Stimulated activated CD8-positive, alpha-beta memory T cell treated with anti-CD3 and anti-CD28 coated beads, Interleukin-15, amount 100 ng/mL, for 24 hours (primary cell): ENCODE data around the gene RAB11A.
"Not testable (repeated sequence)": the region's sequence is repeated elsewhere in the genome, so short reads cannot be mapped to it uniquely, and the experiment has no call there.

Source experiments
- DNase-seq: peaks from one replicate; pipeline ENCODE4 v3.0.0-alpha.2; 2020; ENCODE audit warnings: low read depth

RAB11A gene

GRCh38 chr15:65845826-65846519 lies 23.3 kb upstream of the RAB11A start:
- DNase-seq = no peak

- DNase-seq = no peak
These were observed 21.3 kb upstream of the RAB11A start for GRCh38 chr15:65847989-65848388.

- DNase-seq = no peak
These were observed 17.3 kb upstream of the RAB11A start for GRCh38 chr15:65851981-65852380.

- DNase-seq = peak; percentile 43
These were observed 12.4 kb upstream of the RAB11A start for GRCh38 chr15:65856821-65857455.

GRCh38 chr15:65857718-65858402 lies 11.4 kb upstream of the RAB11A start:
- no peak for DNase-seq

- no peak for DNase-seq
These were observed 6.6 kb upstream of the RAB11A start for GRCh38 chr15:65862682-65863081.

GRCh38 chr15:65863106-65863505 lies 6.2 kb upstream of the RAB11A start:
- DNase-seq = no peak

GRCh38 chr15:65867244-65867643 lies 2.0 kb upstream of the RAB11A start:
- no peak for DNase-seq

- DNase-seq = not testable (repeated sequence)
These were observed 1.4 kb upstream of the RAB11A start for GRCh38 chr15:65867933-65868332.

GRCh38 chr15:65868546-65869125 lies 655 bp upstream of the RAB11A start:
- DNase-seq = no peak

- DNase-seq = no peak
These were observed 922 bp downstream of the RAB11A start for GRCh38 chr15:65869954-65870871.

- no peak for DNase-seq
These were observed 1.7 kb downstream of the RAB11A start for GRCh38 chr15:65870889-65871533.

GRCh38 chr15:65871886-65872285 lies 2.6 kb downstream of the RAB11A start:
- DNase-seq = not testable (repeated sequence)

GRCh38 chr15:65872596-65872995 lies 3.3 kb downstream of the RAB11A start:
- DNase-seq = not testable (repeated sequence)

GRCh38 chr15:65873256-65873655 lies 4.0 kb downstream of the RAB11A start:
- DNase-seq = no peak

GRCh38 chr15:65875458-65875857 lies 6.2 kb downstream of the RAB11A start:
- DNase-seq = no peak

GRCh38 chr15:65877749-65878148 lies 8.5 kb downstream of the RAB11A start:
- no peak for DNase-seq

- DNase-seq = no peak
These were observed 12.6 kb downstream of the RAB11A start for GRCh38 chr15:65881766-65882434.

- no peak for DNase-seq
These were observed 14.3 kb downstream of the RAB11A start for GRCh38 chr15:65883571-65883970.

- DNase-seq = no peak
These were observed 15.2 kb downstream of the RAB11A start for GRCh38 chr15:65884511-65884910.
